Measurements from ENCODE around the gene FKBP1A.

FKBP1A gene

GRCh38 chr20:1388253-1388652 is 4.6 kb downstream of the FKBP1A start:
- DNase-seq (ENCODE audit: extremely low read depth in 1 of 2, low read depth in 1 of 2), result no peak

- DNase-seq (ENCODE audit: extremely low read depth in 1 of 2, low read depth in 1 of 2), result no peak
These were observed 6.5 kb downstream of the FKBP1A start for GRCh38 chr20:1386323-1386722.

GRCh38 chr20:1383623-1384404 is 9.0 kb downstream of the FKBP1A start:
- DNase-seq (ENCODE audit: extremely low read depth in 1 of 2, low read depth in 1 of 2), result no peak

GRCh38 chr20:1382670-1383069 is 10.2 kb downstream of the FKBP1A start:
- DNase-seq (ENCODE audit: extremely low read depth in 1 of 2, low read depth in 1 of 2), result no peak

- no peak for DNase-seq (ENCODE audit: extremely low read depth in 1 of 2, low read depth in 1 of 2)
These were observed 10.9 kb downstream of the FKBP1A start for GRCh38 chr20:1381753-1382591.

GRCh38 chr20:1378735-1379125 is 14.1 kb downstream of the FKBP1A start:
- DNase-seq (ENCODE audit: extremely low read depth in 1 of 2, low read depth in 1 of 2), result no peak

GRCh38 chr20:1377984-1378734 is 14.7 kb downstream of the FKBP1A start:
- no peak for DNase-seq (ENCODE audit: extremely low read depth in 1 of 2, low read depth in 1 of 2)

- no peak for DNase-seq (ENCODE audit: extremely low read depth in 1 of 2, low read depth in 1 of 2)
These were observed 15.4 kb downstream of the FKBP1A start for GRCh38 chr20:1377341-1377871.

GRCh38 chr20:1376408-1377270 is 16.2 kb downstream of the FKBP1A start:
- no peak for DNase-seq (ENCODE audit: extremely low read depth in 1 of 2, low read depth in 1 of 2)

GRCh38 chr20:1376007-1376406 is 16.8 kb downstream of the FKBP1A start:
- DNase-seq (ENCODE audit: extremely low read depth in 1 of 2, low read depth in 1 of 2), result no peak

- no peak for DNase-seq (ENCODE audit: extremely low read depth in 1 of 2, low read depth in 1 of 2)
These were observed 17.3 kb downstream of the FKBP1A start for GRCh38 chr20:1375515-1375914.

GRCh38 chr20:1374246-1374645 is 18.6 kb downstream of the FKBP1A start:
- no peak for DNase-seq (ENCODE audit: extremely low read depth in 1 of 2, low read depth in 1 of 2)

GRCh38 chr20:1373614-1374013 is 19.2 kb downstream of the FKBP1A start:
- DNase-seq (ENCODE audit: extremely low read depth in 1 of 2, low read depth in 1 of 2), result no peak

GRCh38 chr20:1373036-1373435 is 19.8 kb downstream of the FKBP1A start:
- DNase-seq (ENCODE audit: extremely low read depth in 1 of 2, low read depth in 1 of 2), result no peak

GRCh38 chr20:1371830-1372539 is 20.9 kb downstream of the FKBP1A start:
- no peak for DNase-seq (ENCODE audit: extremely low read depth in 1 of 2, low read depth in 1 of 2)

- DNase-seq (ENCODE audit: extremely low read depth in 1 of 2, low read depth in 1 of 2), result no peak
These were observed 21.6 kb downstream of the FKBP1A start for GRCh38 chr20:1371202-1371782.

- no peak for DNase-seq (ENCODE audit: extremely low read depth in 1 of 2, low read depth in 1 of 2)
These were observed 22.2 kb downstream of the FKBP1A start for GRCh38 chr20:1370548-1371110.

GRCh38 chr20:1369970-1370369 is 22.9 kb downstream of the FKBP1A start:
- no peak for DNase-seq (ENCODE audit: extremely low read depth in 1 of 2, low read depth in 1 of 2)

Measured in activated CD8-positive, alpha-beta memory T cell treated with anti-CD3 and anti-CD28 coated beads for 1 hour (primary cell).